Neural cell (in vitro differentiated cells): ENCODE measurements around the gene NTN4. TPM values are rescaled to one million over a fixed set of nuclear protein-coding genes. Genes with fewer than 3 reads are reported as not detected.

Source experiments
- H2AFZ ChIP-seq: fragments of 200-600, 300-800 bp; sonication (generic), shearing (Covaris generic); 2 replicates; pipeline ENCODE4 v1.6.0; 2014; ENCODE audit warnings: low read depth, mild to moderate bottlenecking, antibody characterized with exemption, low read length, moderate library complexity
- H3F3A ChIP-seq: fragments of 200-600 bp; shearing (Covaris generic); 2 replicates; pipeline ENCODE4 v1.6.1; 2016; ENCODE audit warnings: mild to moderate bottlenecking, moderate library complexity, mixed read lengths, antibody characterized with exemption, low read length; ENCODE audit not compliant: insufficient read depth, poor library complexity, severe bottlenecking
- H3K27ac ChIP-seq: fragments of 200-600, 300-800 bp; sonication (generic), shearing (Covaris generic); 2 replicates; pipeline ENCODE4 v1.5.1; 2014; ENCODE audit warnings: mild to moderate bottlenecking, low read length, moderate library complexity
- H3K27me3 ChIP-seq: fragments of 300-800, 200-600 bp; sonication (generic), shearing (Covaris generic); 2 replicates; pipeline ENCODE4 v1.6.0; 2014; ENCODE audit warnings: mild to moderate bottlenecking, low read depth, low read length, moderate library complexity; ENCODE audit not compliant: insufficient read depth
- H3K36me3 ChIP-seq: fragments of 300-800, 200-600 bp; sonication (generic), shearing (Covaris generic); 2 replicates; pipeline ENCODE4 v1.5.1; 2014; ENCODE audit warnings: mild to moderate bottlenecking, antibody characterized with exemption, low read length, moderate library complexity; ENCODE audit not compliant: insufficient read depth
- H3K4me2 ChIP-seq: fragments of 300-800, 200-600 bp; sonication (generic), shearing (Covaris generic); 2 replicates; pipeline ENCODE4 v1.6.0; 2014; ENCODE audit warnings: mild to moderate bottlenecking, low read length
- H3K4me3 ChIP-seq: fragments of 300-800, 200-600 bp; sonication (generic), shearing (Covaris generic); 2 replicates; pipeline ENCODE4 v1.5.1; 2014; ENCODE audit warnings: mild to moderate bottlenecking, low read length, moderate library complexity
- H3K79me2 ChIP-seq: fragments of 200-600 bp; shearing (Covaris generic); replicated peaks from 2 replicates; pipeline ENCODE4 v1.6.0; 2014; ENCODE audit warnings: mild to moderate bottlenecking, low read length, moderate library complexity; ENCODE audit not compliant: insufficient read depth
- H3K9ac ChIP-seq: fragments of 300-800, 200-600 bp; sonication (generic), shearing (Covaris generic); 2 replicates; pipeline ENCODE4 v1.6.1; 2016; ENCODE audit warnings: mild to moderate bottlenecking, low read length, mixed read lengths
- H3K9me2 ChIP-seq: fragments of 200-600 bp; shearing (Covaris generic); 2 replicates; pipeline ENCODE4 v1.6.1; 2016; ENCODE audit warnings: mild to moderate bottlenecking, low read length, mixed read lengths; ENCODE audit not compliant: insufficient read depth
- H3K9me3 ChIP-seq: fragments of 200-600, 300-800 bp; sonication (generic), shearing (Covaris generic); 2 replicates; pipeline ENCODE4 v1.6.1; 2016; ENCODE audit warnings: mild to moderate bottlenecking, mixed run types, low read length, moderate library complexity, mixed read lengths
- H4K20me1 ChIP-seq: fragments of 200-600 bp; shearing (Covaris generic); 2 replicates; pipeline ENCODE4 v1.6.1; 2016; ENCODE audit warnings: mild to moderate bottlenecking, mixed run types; ENCODE audit not compliant: insufficient read depth
- EP300 ChIP-seq: fragments of 450-650 bp; conservative IDR thresholded peaks from 2 replicates; pipeline ENCODE4 v1.6.1; 2014; ENCODE audit warnings: antibody characterized with exemption, mild to moderate bottlenecking, moderate library complexity; ENCODE audit not compliant: poor library complexity, severe bottlenecking
- MXI1 ChIP-seq: fragments of 450-650 bp; conservative IDR thresholded peaks from 2 replicates; pipeline ENCODE4 v1.6.1; 2014; ENCODE audit warnings: antibody characterized with exemption, mild to moderate bottlenecking; ENCODE audit not compliant: poor library complexity, severe bottlenecking
- POLR2AphosphoS5 ChIP-seq: IDR thresholded peaks from 2 replicates; pipeline ENCODE4 v1.6.1; 2012
- RAD21 ChIP-seq: fragments of 450-650 bp; conservative IDR thresholded peaks from 2 replicates; pipeline ENCODE4 v1.6.1; 2014; ENCODE audit warnings: antibody characterized with exemption, mild to moderate bottlenecking, moderate library complexity
- REST ChIP-seq: IDR thresholded peaks from 2 replicates; pipeline ENCODE4 v1.6.1; 2012; ENCODE audit warnings: borderline replicate concordance
- SMC3 ChIP-seq: fragments of 450-650 bp; conservative IDR thresholded peaks from 2 replicates; pipeline ENCODE4 v1.6.1; 2014; ENCODE audit warnings: antibody characterized with exemption, mild to moderate bottlenecking, moderate library complexity; ENCODE audit not compliant: poor library complexity
- TAF1 ChIP-seq: IDR thresholded peaks from 2 replicates; pipeline ENCODE4 v1.6.1; 2012; ENCODE audit warnings: low read depth
- polyA plus RNA-seq: library from polyadenylated mRNA; depleted of rRNA; stranded (reverse); fragments of >200 nt; gene quantifications from 2 replicates; pipeline ENCODE4 v1.2.3, GENCODE V29; 2014

Gene NTN4
- polyA plus RNA-seq, 1 donor from 2014 or later: 12.4 TPM

GRCh38 chr12:95701275-95701674 lies 89.3 kb downstream of the NTN4 start:
- no peak for TF ChIP-seq EP300
- Histone ChIP-seq H3K79me2 (no peaks in the 10 kb centered on the region), H3K27me3 (no peaks in the 10 kb centered on the region)

GRCh38 chr12:95700316-95700785 lies 90.2 kb downstream of the NTN4 start:
- H3K36me3 ChIP-seq: no peaks in the 10 kb centered on the region
- H3K27me3 ChIP-seq: no peaks in the 10 kb centered on the region
- no peak overlapping the region for H2AFZ ChIP-seq
- no peak overlapping the region for H3K4me3 ChIP-seq
- no peaks in the 10 kb centered on the region for H3F3A ChIP-seq
- no peaks in the 10 kb centered on the region for H3K9me3 ChIP-seq
- H3K9me2 ChIP-seq: no peaks in the 10 kb centered on the region
- H3K9ac ChIP-seq: no peak overlapping the region
- H4K20me1 ChIP-seq: no peaks in the 10 kb centered on the region
- TF ChIP-seq POLR2AphosphoS5: no peak
- H3K4me2 ChIP-seq: no peak overlapping the region
- H3K27ac ChIP-seq: no peak overlapping the region
- no peaks in the 10 kb centered on the region for H3K79me2 ChIP-seq

More at GRCh38 chr12:95701275-95701674, 89.3 kb downstream of the NTN4 start:
- H3K9me2 ChIP-seq: no peaks in the 10 kb centered on the region
- no peak overlapping the region for H3K4me3 ChIP-seq
- H3K36me3 ChIP-seq: no peaks in the 10 kb centered on the region
- no peak overlapping the region for H3K27ac ChIP-seq
- H3K9me3 ChIP-seq: no peaks in the 10 kb centered on the region
- H3F3A ChIP-seq: no peaks in the 10 kb centered on the region
- no peak overlapping the region for H3K4me2 ChIP-seq
- no peak overlapping the region for H2AFZ ChIP-seq
- H3K9ac ChIP-seq: no peak overlapping the region
- no peaks in the 10 kb centered on the region for H4K20me1 ChIP-seq

GRCh38 chr12:95699579-95699978 lies 91.0 kb downstream of the NTN4 start:
- H3K9me3 ChIP-seq: no peaks in the 10 kb centered on the region
- TF ChIP-seq MXI1 (no peak), RAD21 (no peak), EP300 (no peak)
- no peak overlapping the region for H3K4me3 ChIP-seq
- H3K27ac ChIP-seq: no peak overlapping the region
- no peaks in the 10 kb centered on the region for H3K36me3 ChIP-seq
- H2AFZ ChIP-seq: no peak overlapping the region
- H4K20me1 ChIP-seq: no peaks in the 10 kb centered on the region
- no peaks in the 10 kb centered on the region for H3K27me3 ChIP-seq
- H3K4me2 ChIP-seq: no peak overlapping the region
- no peaks in the 10 kb centered on the region for H3K79me2 ChIP-seq
- H3F3A ChIP-seq: no peaks in the 10 kb centered on the region
- H3K9me2 ChIP-seq: no peaks in the 10 kb centered on the region
- H3K9ac ChIP-seq: no peak overlapping the region

- Histone ChIP-seq H3K36me3 (no peaks in the 10 kb centered on the region), H3F3A (no peaks in the 10 kb centered on the region), H3K9me3 (no peaks in the 10 kb centered on the region), H3K27ac (no peak overlapping the region), H3K79me2 (no peaks in the 10 kb centered on the region), H3K27me3 (no peaks in the 10 kb centered on the region), H3K9ac (no peak overlapping the region), H4K20me1 (no peaks in the 10 kb centered on the region), H3K4me2 (no peak overlapping the region), H3K4me3 (no peak overlapping the region), H3K9me2 (no peaks in the 10 kb centered on the region), H2AFZ (no peak overlapping the region)
- TF ChIP-seq POLR2AphosphoS5 (no peak), MXI1 (no peak), REST (no peak), RAD21 (no peak), TAF1 (no peak), SMC3 (no peak)
Observed at GRCh38 chr12:95694136-95694535, 96.4 kb downstream of the NTN4 start.
